SK-N-SH (cell line): ENCODE data around the gene CTDP1. TPM values are rescaled to one million over a fixed set of nuclear protein-coding genes. Genes with fewer than 3 reads are reported as not detected.

Experiments used
- CTCF ChIA-PET: fragments of 300-600, 350-600 bp; formaldehyde crosslinking; extraction: SDS; loops from one replicate; lab custom pipeline; 2021; lab: Yijun Ruan, JAX
- POLR2A ChIA-PET: fragments of 350-600 bp; sonication (Branson Sonifier 250); formaldehyde crosslinking; extraction: SDS; loops from one replicate; lab custom pipeline; 2020; ENCODE audit warnings: antibody characterized with exemption, inconsistent platforms; lab: Yijun Ruan, JAX
- DNase-seq: peaks from one replicate; pipeline ENCODE4 v3.0.0; 2012
- H2AFZ ChIP-seq: fragments of 200-600 bp; sonication (generic); 2 replicates; pipeline ENCODE4 v1.8.1; 2016; ENCODE audit warnings: antibody characterized with exemption, mild to moderate bottlenecking, low read depth
- H3F3A ChIP-seq: fragments of 200-600 bp; sonication (generic); replicated peaks from 2 replicates; pipeline ENCODE3; 2016; ENCODE audit warnings: antibody characterized with exemption, mild to moderate bottlenecking; ENCODE audit not compliant: insufficient read depth
- H3K27ac ChIP-seq, 2 experiments: fragments of 200-500 bp in 1 of 2; fragments of 200-600 bp in 1 of 2; sonication (Bioruptor generic) in 1 of 2; sonication (generic), shearing (Covaris generic) in 1 of 2; 2 replicates each; pipeline versions ENCODE4 v1.5.1 to v1.6.1; 2014 to 2016; ENCODE audit warnings: low read depth in 2 of 2, inconsistent platforms in 1 of 2, low read length in 1 of 2, mild to moderate bottlenecking in 1 of 2, mixed read lengths in 1 of 2
- H3K27me3 ChIP-seq: fragments of 200-600 bp; sonication (generic), shearing (Covaris generic); 2 replicates; pipeline ENCODE4 v1.6.1; 2016; ENCODE audit warnings: mixed run types; ENCODE audit not compliant: insufficient read depth
- H3K36me3 ChIP-seq, 2 experiments: fragments of 200-500 bp in 1 of 2; fragments of 200-600 bp in 1 of 2; sonication (Bioruptor generic) in 1 of 2; sonication (generic) in 1 of 2; replicated peaks in 1 of 2; 2 replicates each; pipeline versions ENCODE3 to v1.5.1; 2014 to 2016; ENCODE audit warnings: low read length in 1 of 2, mild to moderate bottlenecking in 1 of 2; ENCODE audit not compliant: insufficient read depth in 2 of 2, control insufficient read depth in 1 of 2
- H3K4me1 ChIP-seq, 2 experiments: fragments of 200-500 bp in 1 of 2; fragments of 200-600 bp in 1 of 2; sonication (Bioruptor generic) in 1 of 2; sonication (generic), shearing (Covaris generic) in 1 of 2; 2 replicates each; pipeline versions ENCODE4 v1.5.1 to v1.6.1; 2014 to 2016; ENCODE audit warnings: low read depth in 1 of 2, low read length in 1 of 2, mixed run types in 1 of 2; ENCODE audit not compliant: insufficient read depth in 2 of 2, control insufficient read depth in 1 of 2
- H3K4me2 ChIP-seq: fragments of 200-600 bp; sonication (generic), shearing (Covaris generic); 2 replicates; pipeline ENCODE4 v1.6.1; 2017; ENCODE audit warnings: mixed run types
- H3K4me3 ChIP-seq, 2 experiments: fragments of 200-500 bp in 1 of 2; fragments of 200-600 bp in 1 of 2; sonication (Bioruptor generic) in 1 of 2; sonication (generic), shearing (Covaris generic) in 1 of 2; 2 replicates each; pipeline versions ENCODE4 v1.5.1 to v1.8.1; 2014 to 2016; ENCODE audit warnings: low read depth in 2 of 2, inconsistent platforms in 1 of 2, low read length in 1 of 2, mild to moderate bottlenecking in 1 of 2, mixed read lengths in 1 of 2, moderate library complexity in 1 of 2
- H3K79me2 ChIP-seq: fragments of 200-600 bp; sonication (generic); 2 replicates; pipeline ENCODE4 v1.8.1; 2017; ENCODE audit warnings: mild to moderate bottlenecking; ENCODE audit not compliant: insufficient read depth
- H3K9ac ChIP-seq: fragments of 200-600 bp; sonication (generic); 2 replicates; pipeline ENCODE4 v1.6.1; 2017; ENCODE audit warnings: mixed run types
- H3K9me2 ChIP-seq: fragments of 200-600 bp; sonication (generic); 2 replicates; pipeline ENCODE4 v1.6.1; 2017; ENCODE audit warnings: mixed run types
- H3K9me3 ChIP-seq: fragments of 200-600 bp; sonication (generic); 2 replicates; pipeline ENCODE4 v1.6.1; 2017; ENCODE audit warnings: mixed run types, mild to moderate bottlenecking, moderate library complexity
- H4K20me1 ChIP-seq: fragments of 200-600 bp; sonication (generic); 2 replicates; pipeline ENCODE4 v1.6.1; 2017; ENCODE audit warnings: mild to moderate bottlenecking, mixed run types; ENCODE audit not compliant: insufficient read depth
- CHD2 ChIP-seq: fragments of 150-350 bp; IDR thresholded peaks from 2 replicates; pipeline ENCODE4 v1.6.1; 2018; ENCODE audit warnings: low read length; ENCODE audit not compliant: partially characterized antibody
- CTCF ChIP-seq: fragments of 200-600 bp; sonication (generic); IDR thresholded peaks from 2 replicates; pipeline ENCODE4 v1.6.1; 2017; ENCODE audit warnings: antibody characterized with exemption, mild to moderate bottlenecking, moderate library complexity
- EZH2phosphoT487 ChIP-seq: fragments of 200-600 bp; sonication (generic); IDR thresholded peaks from 2 replicates; pipeline ENCODE4 v1.6.1; 2017; ENCODE audit warnings: low read depth, mixed run types, mild to moderate bottlenecking, antibody characterized with exemption, moderate library complexity, borderline replicate concordance
- FOSL2 ChIP-seq: IDR thresholded peaks from 2 replicates; pipeline ENCODE4 v1.4.0; 2012; ENCODE audit warnings: low read depth, mild to moderate bottlenecking, moderate library complexity, borderline replicate concordance
- FOXJ3 ChIP-seq: sonication (generic); formaldehyde crosslinking; IDR thresholded peaks from 2 replicates; pipeline ENCODE4 v1.5.1; 2020; ENCODE audit warnings: mild to moderate bottlenecking, missing genetic modification reagents
- GABPA ChIP-seq: IDR thresholded peaks from 2 replicates; pipeline ENCODE4 v1.4.0; 2012; ENCODE audit warnings: low read depth, mild to moderate bottlenecking
- GATA2 ChIP-seq: sonication (generic); formaldehyde crosslinking; IDR thresholded peaks from 2 replicates; pipeline ENCODE4 v1.5.0; 2020; ENCODE audit warnings: mild to moderate bottlenecking, missing genetic modification reagents
- NFIC ChIP-seq: IDR thresholded peaks from 2 replicates; pipeline ENCODE4 v1.4.0; 2012; ENCODE audit warnings: borderline replicate concordance
- POLR2AphosphoS5 ChIP-seq: IDR thresholded peaks from 2 replicates; pipeline ENCODE4 v1.6.1; 2012; ENCODE audit warnings: low read depth, low read length
- RAD21 ChIP-seq: IDR thresholded peaks from 2 replicates; pipeline ENCODE4 v1.6.1; 2012; ENCODE audit warnings: mild to moderate bottlenecking, low read length
- RFX5 ChIP-seq: IDR thresholded peaks from 2 replicates; pipeline ENCODE4 v1.6.1; 2012; ENCODE audit warnings: mild to moderate bottlenecking, improper control_type of control experiment, low read length
- RXRA ChIP-seq: IDR thresholded peaks from 2 replicates; pipeline ENCODE4 v1.4.0; 2012; ENCODE audit warnings: low read depth, mild to moderate bottlenecking, borderline replicate concordance
- SMC3 ChIP-seq: IDR thresholded peaks from 2 replicates; pipeline ENCODE4 v1.6.1; 2012; ENCODE audit warnings: low read depth, low read length, improper control_type of control experiment
- TAF1 ChIP-seq: IDR thresholded peaks from 2 replicates; pipeline ENCODE4 v1.6.1; 2012; ENCODE audit warnings: low read depth, mild to moderate bottlenecking, low read length, moderate library complexity, borderline replicate concordance
- USF1 ChIP-seq: IDR thresholded peaks from 2 replicates; pipeline ENCODE4 v1.4.0; 2012; ENCODE audit warnings: low read depth, borderline replicate concordance
- USF2 ChIP-seq: fragments of 150-350 bp; IDR thresholded peaks from 2 replicates; pipeline ENCODE4 v1.6.1; 2017; ENCODE audit warnings: antibody characterized with exemption, low read length, low read depth, borderline replicate concordance
- YY1 ChIP-seq: IDR thresholded peaks from 2 replicates; pipeline ENCODE4 v1.4.0; 2012; ENCODE audit warnings: low read depth, mild to moderate bottlenecking
- WGBS: methylation state at CpG from one replicate; pipeline ENCODE4 v1.1.6; 2017; ENCODE audit warnings: low lambda C conversion rate; 5-methylcytosine and 5-hydroxymethylcytosine counted together
- polyA plus RNA-seq, 3 experiments: library from polyadenylated mRNA; depleted of rRNA; stranded (reverse); fragments of >200 nt; gene quantifications; 2 replicates each; pipeline ENCODE4 v1.2.3, GENCODE V29; 2012

The CTDP1 gene
- polyA plus RNA-seq, 1 of the 3 experiments (the other 2 are of a cell fraction) = 15.6 TPM

- 15% methylated on average over 7 of the region's 7 CpGs for WGBS
- Histone ChIP-seq H3K9me3 (no peaks in the 10 kb centered on the region), H4K20me1 (no peaks in the 10 kb centered on the region), H3K79me2 (no peaks in the 10 kb centered on the region), H3K4me3 (no peak overlapping the region), H3K4me2 (no peak overlapping the region), H3K9me2 (no peaks in the 10 kb centered on the region), H3K27me3 (peaks cover 72% of the 10 kb centered on the region), H3K36me3 (no peaks in the 10 kb centered on the region), H3K27ac (no peak overlapping the region)
- POLR2A ChIA-PET = no interaction called here
- DNase-seq = no peak
- no peak for TF ChIP-seq GATA2
- TF ChIP-seq SMC3 = no peak
- TF ChIP-seq CHD2 = no peak
- no peak for TF ChIP-seq CTCF
- TF ChIP-seq USF1 = no peak
- no peak for TF ChIP-seq YY1
- no peak for TF ChIP-seq USF2
- TF ChIP-seq RXRA = no peak
- no peak for TF ChIP-seq RAD21
- TF ChIP-seq NFIC = no peak
- TF ChIP-seq, all 33 proteins: peak for 0
- Histone ChIP-seq H3K9ac (no peak overlapping the region), H3K4me1 (peaks cover 0 to 4% of the 10 kb centered on the region in 2 experiments; a peak in 1 of 4 replicates), H3F3A (no peaks in the 10 kb centered on the region), H2AFZ (no peak overlapping the region)
- CTCF ChIA-PET = no interaction called here
Measured at GRCh38 chr18:79796016-79796415, 116.4 kb downstream of the CTDP1 start.

- H3F3A ChIP-seq = no peaks in the 10 kb centered on the region
- DNase-seq = no peak
- 10% methylated on average over 9 of the region's 21 CpGs for WGBS
- H2AFZ ChIP-seq = no peak overlapping the region
- H3K4me3 ChIP-seq = no peak overlapping the region
- no peak overlapping the region for H3K4me2 ChIP-seq
- H3K79me2 ChIP-seq = no peaks in the 10 kb centered on the region
- no peaks in the 10 kb centered on the region for H3K9me3 ChIP-seq
- ChIA-PET POLR2A (no interaction called here), CTCF (no interaction called here)
- H3K27me3 ChIP-seq = peaks cover 74% of the 10 kb centered on the region
- H3K36me3 ChIP-seq = no peaks in the 10 kb centered on the region
- no peak overlapping the region for H3K27ac ChIP-seq
- TF ChIP-seq GABPA (no peak), FOSL2 (no peak), GATA2 (no peak), YY1 (no peak), RFX5 (no peak), NFIC (no peak), EZH2phosphoT487 (no peak), RXRA (no peak), FOXJ3 (no peak), RAD21 (no peak), TAF1 (no peak), POLR2AphosphoS5 (no peak), USF2 (no peak)
- H3K4me1 ChIP-seq = peaks cover 0 to under 1% of the 10 kb centered on the region in 2 experiments; a peak in 1 of 4 replicates
- no peak overlapping the region for H3K9ac ChIP-seq
- no peaks in the 10 kb centered on the region for H4K20me1 ChIP-seq
- H3K9me2 ChIP-seq = no peaks in the 10 kb centered on the region
Measured at GRCh38 chr18:79796531-79797405, 117.2 kb downstream of the CTDP1 start.
